GM03348 (cell line): ENCODE data around the gene CPAMD8.

ENCODE experiments used
- DNase-seq: peaks from one replicate; pipeline ENCODE4 v3.0.0; 2012; ENCODE audit warnings: low spot score

CPAMD8 gene

DNA sequence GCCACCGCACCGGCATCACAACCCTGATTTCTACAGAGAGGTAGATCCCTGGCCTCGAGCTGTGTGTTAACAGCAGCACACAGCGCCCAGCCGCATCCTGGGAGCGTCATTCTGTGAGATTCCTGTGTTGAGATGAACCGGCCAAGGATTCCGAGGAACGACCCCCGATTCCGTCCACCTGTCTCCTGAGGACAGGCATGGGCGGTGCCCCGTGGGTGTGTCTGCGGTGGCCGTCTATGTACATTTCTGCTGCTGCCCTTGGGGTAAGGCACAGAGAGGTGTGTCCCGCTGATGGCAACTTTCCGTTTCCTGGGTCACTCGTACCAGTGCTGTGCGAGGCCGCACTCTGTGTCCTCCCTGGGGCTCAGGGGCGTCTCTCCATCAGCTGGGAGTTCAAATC is 153.9 kb downstream of the CPAMD8 start:
- no peak for DNase-seq

DNA sequence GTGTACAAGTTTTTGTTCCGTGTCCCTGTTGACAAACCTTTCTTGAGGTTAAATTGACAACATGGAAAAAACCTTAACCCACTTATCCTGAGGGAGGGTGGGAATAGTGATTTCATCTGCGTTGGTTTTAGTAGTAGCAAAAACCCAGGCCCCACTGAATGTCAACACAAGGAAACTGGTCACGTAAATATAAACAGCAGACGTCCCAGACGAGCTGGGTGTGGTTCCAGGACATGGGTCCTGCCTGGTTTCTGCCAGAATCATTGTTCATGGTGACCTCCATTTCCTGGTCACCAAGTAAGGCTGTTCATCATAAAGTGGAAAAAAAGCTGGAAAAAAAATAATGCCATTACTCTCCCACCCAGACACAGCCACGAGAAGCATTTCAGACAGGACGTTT is 154.7 kb downstream of the CPAMD8 start:
- no peak for DNase-seq

DNA sequence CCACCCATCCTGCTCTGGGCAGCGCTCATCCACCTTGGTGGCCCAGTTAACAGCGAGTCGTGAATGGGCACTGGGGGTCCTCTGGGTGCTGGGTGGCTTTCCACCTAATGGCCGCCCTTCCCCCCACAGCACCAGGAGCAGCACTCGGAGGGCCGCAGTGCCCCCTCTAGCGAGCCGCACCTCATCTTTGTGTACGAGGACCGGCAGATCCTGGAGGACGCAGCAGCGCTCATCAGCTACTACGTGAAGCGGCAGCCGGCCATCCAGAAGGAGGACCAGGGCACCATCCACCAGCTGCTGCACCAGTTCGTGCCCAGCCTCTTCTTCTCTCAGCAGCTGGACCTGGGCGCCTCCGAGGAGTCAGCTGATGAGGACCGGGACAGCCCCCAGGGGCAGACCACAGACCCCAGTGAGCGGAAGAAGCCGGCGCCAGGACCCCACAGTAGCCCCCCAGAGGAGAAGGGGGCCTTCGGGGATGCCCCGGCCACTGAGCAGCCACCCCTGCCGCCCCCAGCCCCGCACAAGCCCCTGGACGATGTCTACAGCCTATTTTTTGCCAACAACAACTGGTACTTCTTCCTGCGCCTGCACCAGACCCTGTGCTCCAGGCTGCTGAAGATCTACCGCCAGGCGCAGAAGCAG is 157.2 kb downstream of the CPAMD8 start:
- no peak for DNase-seq

DNA sequence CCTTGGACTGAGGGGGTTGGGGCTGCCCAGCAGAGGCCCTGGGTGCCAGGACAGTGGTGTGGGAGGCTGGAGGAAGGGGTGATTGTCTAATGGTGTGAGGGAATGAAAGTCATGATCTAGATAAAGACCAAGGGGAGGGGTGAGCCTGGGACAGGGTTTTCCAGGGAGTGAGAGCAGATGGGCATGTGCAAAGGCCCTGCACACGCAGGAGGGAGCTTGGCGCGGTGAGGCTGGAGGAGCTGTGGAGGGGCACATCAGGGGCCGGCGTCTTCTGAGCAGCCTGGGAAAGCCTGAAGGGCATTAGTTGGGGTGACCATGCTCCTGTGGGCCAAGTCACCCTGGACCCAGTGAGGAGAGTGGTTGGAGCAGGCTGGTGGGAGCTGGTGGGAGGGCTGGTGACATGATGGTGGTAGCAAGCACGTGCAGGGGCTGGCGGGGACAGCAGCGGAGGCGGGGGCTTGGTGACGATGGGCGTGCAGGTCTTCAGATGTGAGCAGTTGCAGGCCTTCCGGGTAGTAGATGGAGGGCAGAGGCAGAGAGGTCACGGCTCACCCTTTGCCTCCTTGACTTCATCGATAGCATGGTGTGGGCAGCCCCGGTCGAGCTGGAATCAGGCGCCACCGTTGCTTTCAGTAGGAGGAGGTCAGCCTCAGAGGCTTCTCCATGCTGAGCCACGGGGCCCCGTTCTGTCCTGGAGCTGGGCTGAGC is 158.0 kb downstream of the CPAMD8 start:
- DNase-seq = no peak

DNA sequence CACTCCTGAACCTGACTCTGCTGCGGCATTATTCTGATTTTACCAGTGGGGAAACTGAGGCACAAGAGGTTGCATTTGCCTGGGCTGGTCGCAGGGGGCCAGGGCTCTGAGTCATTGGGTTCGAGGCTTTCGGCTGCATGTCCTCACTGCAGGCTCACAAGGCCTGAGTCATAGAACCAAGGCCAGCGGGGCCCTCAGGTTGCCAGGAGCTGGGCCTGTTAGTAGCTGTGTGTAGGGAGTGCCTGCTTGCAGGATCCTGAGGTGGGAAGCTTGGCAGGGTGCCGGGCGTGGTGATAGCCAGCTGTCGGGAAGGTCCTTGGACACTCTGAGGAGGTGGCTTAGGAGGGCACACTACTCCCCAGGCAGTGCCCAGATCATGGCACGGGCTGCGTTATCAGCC is 159.4 kb downstream of the CPAMD8 start:
- no peak for DNase-seq

DNA sequence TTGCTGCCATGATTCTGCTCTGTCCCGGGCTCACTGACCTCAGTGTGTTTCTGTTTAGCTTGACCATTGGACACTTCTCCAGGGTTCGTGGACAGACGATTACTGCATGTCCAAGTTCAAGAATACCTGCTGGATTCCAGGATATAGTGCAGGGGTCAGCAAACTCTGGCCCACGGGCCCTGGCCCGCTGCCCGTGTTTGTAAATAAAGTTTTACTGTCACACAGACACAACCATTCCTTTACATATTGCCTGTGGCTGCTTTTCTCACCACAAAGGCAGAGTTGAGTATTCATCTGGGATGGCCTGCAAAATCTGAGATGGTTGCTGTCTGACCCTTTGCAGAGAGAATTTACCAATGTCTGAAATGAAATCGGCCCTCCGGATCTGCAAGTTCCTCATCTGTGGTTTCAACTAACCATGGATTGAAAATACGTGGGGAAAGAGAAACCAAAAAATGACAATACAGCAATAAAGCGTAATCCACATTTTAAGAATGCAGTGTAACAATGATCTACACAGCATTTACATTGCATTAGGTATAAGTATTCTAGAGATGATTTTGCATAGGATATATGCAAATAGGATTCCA is 163.7 kb downstream of the CPAMD8 start:
- no peak for DNase-seq

DNA sequence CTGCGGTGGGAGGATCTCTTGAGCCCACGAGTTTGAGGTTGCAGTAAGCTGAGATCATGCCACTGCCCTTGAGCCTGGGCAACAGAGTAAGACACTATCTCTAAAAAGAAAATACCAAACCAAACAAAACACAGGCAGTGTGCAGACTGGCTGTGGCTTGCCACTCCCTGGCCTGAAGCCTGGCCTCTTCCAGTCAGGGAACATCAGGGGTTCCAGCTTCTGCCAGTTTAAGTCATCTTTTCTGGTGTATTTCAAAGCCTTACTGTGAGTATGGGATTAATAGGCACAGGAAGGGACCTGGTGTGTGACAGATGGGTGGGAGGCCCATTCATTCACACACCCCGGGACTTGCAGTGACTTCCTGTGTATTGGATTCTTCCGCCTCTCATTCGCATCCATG is 164.8 kb downstream of the CPAMD8 start:
- no peak for DNase-seq

DNA sequence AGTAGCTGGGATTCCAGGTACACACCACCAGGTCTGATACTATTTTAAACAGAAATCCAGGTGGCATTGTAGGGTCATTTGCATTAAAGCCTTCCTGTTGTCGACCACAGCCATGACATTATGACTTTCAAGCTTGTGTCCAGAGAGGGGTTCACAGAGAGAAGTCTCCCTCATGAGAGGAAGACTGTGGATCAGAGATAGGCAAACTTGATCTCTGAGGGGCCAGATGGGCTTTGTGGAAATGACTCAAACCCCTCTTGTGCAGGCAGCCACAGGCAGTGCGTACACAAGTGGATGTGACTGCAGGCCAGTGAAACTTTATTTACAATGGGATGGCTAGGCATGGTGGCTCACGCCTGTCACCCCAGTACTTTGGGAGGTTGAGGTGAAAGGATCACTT is 165.6 kb downstream of the CPAMD8 start:
- DNase-seq = no peak

DNA sequence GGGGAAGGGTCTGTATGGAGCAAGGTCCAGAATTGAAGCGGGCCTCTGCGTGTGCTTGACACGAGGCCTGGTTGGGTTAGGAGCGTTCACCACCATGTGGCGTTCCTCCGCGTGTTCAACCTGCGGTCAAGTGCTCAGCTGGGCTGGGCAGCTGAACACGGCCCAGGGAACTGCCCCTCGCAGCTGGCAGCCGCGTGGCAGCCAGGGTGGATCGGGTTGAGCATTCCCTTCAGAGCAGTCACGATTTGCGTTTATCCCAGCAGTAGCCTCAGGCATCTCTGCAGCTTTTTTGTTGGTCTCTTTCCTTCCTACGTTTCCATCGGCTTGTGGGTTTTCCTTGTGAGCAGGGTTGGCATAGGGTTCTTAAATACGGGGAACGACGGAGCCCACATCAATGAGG is 166.5 kb downstream of the CPAMD8 start:
- DNase-seq = no peak

DNA sequence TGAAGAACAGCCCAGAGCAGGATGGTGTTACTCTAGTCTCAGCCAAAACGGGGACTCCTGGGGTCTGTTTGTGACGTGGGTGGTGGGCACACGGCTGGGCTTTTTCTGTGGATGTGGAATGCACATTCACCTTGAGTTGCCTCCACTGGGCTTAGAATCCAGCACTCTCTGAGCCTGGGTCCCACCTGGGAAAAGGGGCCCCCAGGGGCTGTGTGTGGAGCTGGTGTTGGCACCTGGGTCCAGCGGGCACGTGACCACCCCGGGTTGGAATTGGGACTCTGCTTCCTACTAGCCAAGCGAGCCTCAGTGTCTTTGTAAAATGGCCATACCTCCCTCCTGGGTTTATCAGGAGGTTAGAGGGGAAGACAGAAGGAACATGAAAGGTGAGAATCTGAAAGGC is 167.0 kb downstream of the CPAMD8 start:
- DNase-seq = no peak

DNA sequence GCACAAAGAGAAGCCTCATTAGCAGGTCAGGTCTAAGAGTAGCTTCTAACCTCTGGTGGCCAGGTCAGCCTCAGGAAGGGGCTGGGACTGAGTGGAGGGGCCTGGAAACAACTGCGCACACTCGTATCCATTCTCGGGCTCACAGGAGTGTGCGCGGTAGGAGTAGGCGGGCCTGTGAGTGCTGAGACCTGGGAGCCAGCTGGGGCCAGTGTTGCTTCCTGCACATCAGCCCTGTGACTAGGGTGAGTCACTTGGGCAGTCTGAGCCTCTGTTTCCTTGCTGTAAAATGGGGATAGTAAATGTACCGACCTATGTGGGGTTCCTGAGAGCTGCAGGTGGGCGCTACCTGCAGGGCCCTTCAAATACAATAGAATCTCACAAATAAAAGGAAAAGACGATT is 170.5 kb downstream of the CPAMD8 start:
- DNase-seq = no peak

DNA sequence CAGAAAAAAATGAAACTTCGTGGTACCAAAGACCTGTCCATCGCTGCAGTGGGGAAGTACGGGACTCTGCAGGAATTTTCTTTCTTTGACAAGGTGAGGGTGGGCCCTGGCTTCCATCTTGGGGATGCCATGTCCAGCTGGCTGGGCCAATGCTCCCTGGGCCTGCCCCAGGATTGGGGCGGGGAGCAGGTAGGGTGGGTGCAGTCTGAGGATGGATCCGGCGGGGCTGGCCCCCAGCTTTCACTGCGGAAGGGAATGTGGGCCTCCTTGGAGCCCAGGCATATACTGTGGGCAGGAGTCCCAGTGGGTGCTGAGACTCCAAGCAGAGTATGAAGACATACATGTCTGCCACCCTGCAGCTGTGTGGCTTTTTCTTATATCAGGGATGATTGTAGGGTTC is 173.5 kb downstream of the CPAMD8 start:
- no peak for DNase-seq

DNA sequence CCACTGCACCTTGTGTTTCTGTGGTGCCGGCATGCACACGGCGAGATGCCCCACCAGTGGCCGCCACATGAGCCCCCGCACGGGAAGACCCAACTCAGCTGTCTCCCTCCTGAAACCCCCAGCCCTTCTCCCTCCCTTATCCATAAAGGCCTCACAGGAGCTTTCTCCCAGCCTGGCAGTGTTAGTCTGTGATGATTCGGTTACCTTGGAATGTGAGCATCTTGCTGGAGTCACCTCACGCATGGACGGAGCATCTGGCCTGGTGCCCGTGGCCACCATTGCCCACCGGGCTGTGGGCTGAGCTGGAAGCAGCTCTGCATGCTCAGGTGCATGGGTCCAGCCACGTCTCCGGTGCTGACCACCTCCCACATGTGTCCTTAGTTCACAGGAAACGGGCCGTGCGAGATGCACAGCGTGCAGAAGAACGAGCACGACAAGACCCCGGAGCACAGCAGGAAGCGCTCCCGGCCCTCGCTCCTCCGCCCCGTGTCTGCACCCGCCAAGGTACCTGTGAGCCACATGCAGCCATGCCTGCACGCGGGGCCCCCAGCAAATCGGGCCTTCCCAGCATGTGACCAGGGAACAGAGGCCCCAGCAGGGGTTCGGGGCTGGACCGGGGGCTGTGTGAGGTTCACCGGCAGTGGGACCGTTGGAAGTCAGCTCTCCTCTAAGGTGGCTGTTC is 175.4 kb downstream of the CPAMD8 start:
- no peak for DNase-seq

DNA sequence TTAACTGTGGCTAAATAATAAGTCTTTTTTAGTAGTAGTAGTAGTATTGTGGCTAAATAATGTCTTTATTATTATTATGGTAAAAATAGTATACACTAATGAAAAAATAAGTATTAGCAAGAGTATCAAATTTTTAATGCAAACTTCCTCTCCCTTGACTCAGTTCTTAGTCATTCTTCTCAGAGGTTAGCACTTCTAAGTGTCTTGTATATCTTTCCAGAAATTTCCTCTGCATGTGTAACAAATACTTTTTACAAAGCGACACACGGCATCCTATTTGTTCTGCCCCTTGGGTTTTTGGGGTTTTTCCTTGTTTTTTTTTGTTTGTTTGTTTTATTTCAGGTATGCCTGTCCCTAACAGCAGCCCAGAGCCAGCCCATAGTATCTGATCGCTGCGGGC is 176.5 kb downstream of the CPAMD8 start:
- no peak for DNase-seq

DNA sequence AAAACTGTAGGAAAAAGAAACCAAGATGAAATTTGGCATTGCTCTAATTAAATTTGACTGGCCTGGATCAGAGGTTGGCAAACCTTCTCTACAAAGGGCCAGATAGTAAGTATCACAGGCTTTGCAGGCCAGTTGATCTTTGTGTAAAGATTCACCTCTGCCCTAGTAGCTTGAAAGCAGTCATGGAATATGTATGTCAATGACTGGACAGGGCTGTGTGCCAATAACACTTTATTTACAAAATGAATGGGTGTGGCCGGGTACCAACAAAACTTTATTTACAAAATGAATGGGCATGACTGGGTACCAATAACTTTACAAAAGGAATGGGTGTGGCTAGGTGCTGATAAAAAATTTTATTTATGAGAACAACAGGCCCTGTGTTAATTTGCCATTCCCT is 177.4 kb downstream of the CPAMD8 start:
- no peak for DNase-seq

DNA sequence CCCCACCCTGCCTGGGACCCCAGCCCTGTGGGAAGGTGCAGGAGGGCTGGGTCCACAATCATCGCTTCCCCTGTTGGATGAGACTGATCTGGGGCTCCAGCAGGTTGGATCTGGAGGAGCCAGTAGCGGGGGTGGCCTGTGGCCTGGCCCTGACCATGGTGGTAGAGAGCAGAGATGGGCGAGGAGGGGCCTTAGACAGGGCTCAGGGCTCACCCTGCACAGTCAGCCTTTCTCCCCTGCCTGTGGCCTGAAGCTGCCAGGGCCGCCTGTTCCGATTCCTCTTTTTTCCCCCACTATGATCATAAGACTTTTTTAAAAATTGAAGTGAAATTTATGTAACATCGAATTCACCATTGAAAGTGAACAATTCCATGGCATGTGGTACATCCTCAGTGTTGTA is 179.2 kb downstream of the CPAMD8 start:
- DNase-seq = no peak

DNA sequence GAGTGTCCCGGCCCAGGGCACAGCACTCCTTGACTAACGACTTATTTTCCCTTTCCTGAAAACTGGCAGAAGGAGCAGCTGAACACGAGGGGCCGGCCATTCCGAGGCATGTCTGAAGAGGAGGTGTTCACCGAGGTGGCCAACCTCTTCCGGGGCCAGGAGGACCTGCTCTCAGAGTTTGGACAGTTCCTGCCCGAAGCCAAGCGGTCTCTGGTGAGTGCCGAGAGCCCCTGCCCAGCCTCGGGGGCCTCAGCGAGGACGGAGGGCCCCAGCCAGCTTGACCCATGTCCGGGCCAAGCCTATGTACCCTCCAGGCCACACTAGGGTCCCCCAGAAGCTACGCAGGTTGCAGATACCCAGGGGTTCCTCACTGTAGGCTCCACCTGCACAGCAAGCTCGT is 179.7 kb downstream of the CPAMD8 start:
- no peak for DNase-seq
